Tracheal epithelial cell (primary cell): Measurements from ENCODE around the gene BLMH. TPM values are rescaled to one million over a fixed set of nuclear protein-coding genes. Genes with fewer than 3 reads are reported as not detected.

Source experiments
- total RNA-seq: library from RNA; depleted of rRNA; stranded (reverse); fragments of >200 nt; gene quantifications from 2 replicates; pipeline ENCODE4 v1.2.1, GENCODE V29; 2014

BLMH gene, protein sequence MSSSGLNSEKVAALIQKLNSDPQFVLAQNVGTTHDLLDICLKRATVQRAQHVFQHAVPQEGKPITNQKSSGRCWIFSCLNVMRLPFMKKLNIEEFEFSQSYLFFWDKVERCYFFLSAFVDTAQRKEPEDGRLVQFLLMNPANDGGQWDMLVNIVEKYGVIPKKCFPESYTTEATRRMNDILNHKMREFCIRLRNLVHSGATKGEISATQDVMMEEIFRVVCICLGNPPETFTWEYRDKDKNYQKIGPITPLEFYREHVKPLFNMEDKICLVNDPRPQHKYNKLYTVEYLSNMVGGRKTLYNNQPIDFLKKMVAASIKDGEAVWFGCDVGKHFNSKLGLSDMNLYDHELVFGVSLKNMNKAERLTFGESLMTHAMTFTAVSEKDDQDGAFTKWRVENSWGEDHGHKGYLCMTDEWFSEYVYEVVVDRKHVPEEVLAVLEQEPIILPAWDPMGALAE
- total RNA-seq, result 13.3 and 14.5 TPM in 2 replicates

DNA sequence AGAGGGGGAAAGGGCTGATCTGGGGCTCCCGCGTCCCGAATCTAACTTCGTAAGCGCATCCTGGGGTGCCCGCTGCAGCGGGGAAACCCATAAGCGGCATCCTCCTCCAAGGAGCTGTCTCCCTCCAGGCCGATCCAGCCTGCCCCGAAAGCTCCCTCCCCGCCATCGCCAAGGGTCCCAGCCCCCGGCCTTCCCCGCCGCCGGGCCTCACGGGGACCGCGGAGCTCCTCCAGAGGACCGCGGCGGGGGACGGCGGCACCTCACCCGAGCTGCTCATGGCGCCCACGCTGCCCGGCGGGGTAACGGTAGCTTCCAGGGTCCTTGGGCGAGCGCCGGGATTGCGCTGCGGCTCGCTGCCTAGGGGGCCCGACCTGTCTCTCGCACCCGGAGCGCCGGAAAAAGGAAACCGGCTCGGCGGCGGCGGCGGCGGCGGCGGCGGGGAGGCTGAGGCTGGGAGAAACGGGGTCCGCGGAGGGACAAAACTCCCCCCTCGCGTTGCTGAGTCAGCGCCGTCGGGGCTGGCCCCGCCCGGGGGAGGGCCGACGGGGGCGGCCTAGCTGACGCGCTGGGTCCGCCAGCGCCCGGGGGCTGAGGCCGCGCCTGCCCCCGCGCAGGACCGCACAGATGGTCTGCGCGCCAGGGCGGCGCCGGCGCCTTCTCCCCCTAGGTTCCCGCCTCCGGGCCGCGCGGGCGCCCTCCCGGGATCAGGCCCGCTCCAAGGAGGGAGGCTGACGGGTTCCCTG, at the start of gene BLMH:
BLMH (minus strand) TSS at position 402 of the 743 bp plus-strand sequence; CDS start at position 277, 125 bp downstream.

DNA sequence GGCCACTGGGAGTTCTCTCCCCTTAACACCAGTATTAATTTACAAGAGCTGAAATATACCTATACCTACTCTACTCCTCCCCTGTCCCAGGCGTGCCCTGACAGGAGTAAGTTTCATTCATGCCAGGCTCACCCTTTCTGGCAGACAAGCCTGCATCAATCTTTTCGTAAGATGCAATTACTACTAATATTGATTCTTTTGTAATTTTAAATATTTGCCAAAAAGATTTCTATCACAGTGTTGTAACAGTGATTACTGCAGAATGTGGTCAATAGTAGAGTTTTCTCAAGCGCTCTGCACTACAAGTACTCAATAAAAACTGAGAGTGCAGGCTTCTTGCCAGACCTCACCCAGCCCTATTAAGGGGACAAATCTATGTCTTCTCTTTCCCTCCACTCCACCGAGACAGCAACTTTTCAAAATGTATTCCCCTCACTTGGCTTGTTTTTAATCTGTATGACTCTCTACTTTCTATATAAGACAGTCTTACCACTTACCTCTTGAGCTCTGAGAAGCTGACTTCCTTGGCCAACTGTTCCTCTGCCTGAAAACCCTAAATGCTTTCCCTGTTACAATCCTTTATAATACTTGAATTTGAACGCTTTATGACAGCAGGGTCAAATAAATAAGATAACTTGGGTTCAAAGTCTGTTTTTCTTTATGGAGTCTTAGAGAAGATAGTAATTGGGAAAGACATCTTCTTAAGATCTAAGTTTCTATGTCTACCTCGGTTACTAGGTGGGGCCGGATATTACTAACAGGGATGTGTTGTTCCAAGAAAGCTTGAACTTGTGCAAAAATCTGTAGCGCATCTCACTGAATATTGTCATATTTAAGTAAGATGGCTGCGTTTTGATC, 42.0 kb upstream of the BLMH start, which contains the start of gene TMIGD1:
TMIGD1 (minus strand) TSS at position 555 of the 858 bp plus-strand sequence. CDS start 1,924 bp downstream, outside the sequence.

DNA sequence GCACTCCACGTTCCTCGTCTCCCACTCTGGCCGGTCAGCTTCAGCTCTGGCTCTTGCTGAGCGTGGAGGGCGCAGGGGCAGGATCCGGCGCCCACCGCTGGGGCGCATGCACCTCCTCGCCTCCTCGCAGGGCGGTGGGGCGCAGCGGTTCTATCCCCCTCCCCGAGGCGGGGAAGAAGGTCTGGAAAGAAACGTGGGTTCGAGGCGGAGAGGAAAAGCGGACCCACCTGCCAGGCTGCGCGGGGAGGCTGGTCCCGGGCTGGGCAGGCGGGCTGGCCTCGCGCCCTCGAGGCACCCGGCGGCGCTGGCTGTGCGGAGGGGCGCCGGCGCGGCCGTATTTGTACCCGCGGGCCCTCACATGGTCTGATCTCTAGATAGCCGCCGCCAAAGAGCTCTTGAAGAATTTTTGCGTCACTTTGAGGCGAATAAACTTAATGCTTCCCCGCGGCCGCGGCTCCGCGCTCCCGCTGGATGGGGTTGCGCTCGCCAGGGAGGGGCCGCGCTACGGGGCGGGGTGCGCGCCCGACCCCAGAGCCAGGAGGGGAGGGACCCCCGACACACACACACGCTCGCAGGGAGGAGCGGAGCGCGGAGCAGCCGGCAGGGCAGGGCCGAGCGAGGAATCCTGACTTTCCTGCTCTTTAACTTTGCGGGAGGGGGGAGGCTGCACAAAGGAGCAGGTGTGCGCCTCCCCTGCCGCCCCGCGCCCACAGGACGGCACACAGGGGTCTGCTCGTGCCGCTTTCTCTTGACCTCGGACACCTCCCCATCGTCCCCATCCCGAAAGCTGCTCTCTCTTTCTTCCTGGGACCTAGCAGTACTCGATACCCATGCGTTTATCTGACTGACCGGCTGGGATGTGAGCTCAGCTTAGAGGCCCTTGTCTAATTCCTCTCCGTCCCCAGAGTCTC, 56.1 kb downstream of the BLMH start, which contains the start of gene SLC6A4:
SLC6A4 (minus strand) TSS at position 312 of the 911 bp plus-strand sequence. CDS start 13,739 bp downstream, outside the sequence.

Other genes starting within 250 kb of the BLMH start
- gene NSRP1, start 175.1 kb downstream of the BLMH start, total RNA-seq, result 3.1 and 7.0 TPM in 2 replicates
- not detected in 2 replicates for gene SLC6A4, start 56.2 kb downstream of the BLMH start, total RNA-seq
- gene TMIGD1, start 42.1 kb upstream of the BLMH start, total RNA-seq, result not detected in 2 replicates
- gene CPD, start 87.0 kb upstream of the BLMH start, total RNA-seq, result 219 and 414 TPM in 2 replicates
- 18.5 and 27.5 TPM in 2 replicates for gene GOSR1, start 185.5 kb upstream of the BLMH start, total RNA-seq